SU-DHL-6 (cell line): ENCODE data around the gene EPC1.

Experiments used
- CTCF ChIP-seq: fragments of 200-600 bp; sonication (generic); IDR thresholded peaks from one replicate; pipeline ENCODE4 v1.5.1; 2017; ENCODE audit warnings: antibody characterized with exemption, mild to moderate bottlenecking, low read length, moderate library complexity; ENCODE audit not compliant: insufficient read depth, poor library complexity, severe bottlenecking
- EZH2phosphoT487 ChIP-seq: fragments of 200-600 bp; sonication (generic), shearing (Covaris generic); conservative IDR thresholded peaks from 2 replicates; pipeline ENCODE4 v1.6.1; 2018; ENCODE audit warnings: mild to moderate bottlenecking, antibody characterized with exemption, low read length, moderate library complexity, mixed read lengths

GRCh38 chr10:32239769-32240168 is 107.2 kb downstream of the EPC1 start:
- TF ChIP-seq CTCF (no peak), EZH2phosphoT487 (no peak)
